ENCODE data around the gene PRPF4. TPM values are rescaled to one million over a fixed set of nuclear protein-coding genes. Genes with fewer than 3 reads are reported as not detected.
"Not testable (repeated sequence)": the region's sequence is repeated elsewhere in the genome, so short reads cannot be mapped to it uniquely, and the experiment has no call there.

The PRPF4 gene
- total RNA-seq, 2 experiments from 2014 or later = 27.4 to 39.9 TPM

GRCh38 chr9:113246928-113247327, 28.5 kb upstream of the PRPF4 start:
- H3K9me2 ChIP-seq (ENCODE audit: insufficient read depth, low read length) = no peaks in the 10 kb centered on the region
- no peaks in the 10 kb centered on the region for H3K36me3 ChIP-seq (ENCODE audit: insufficient read depth, low read length)
- BruUV-seq (replicated peaks) = no TSS peak
- H3K4me1 ChIP-seq (ENCODE audit: insufficient read depth, low read length, poor library complexity, severe bottlenecking) = peaks cover 19% of the 10 kb centered on the region
- no peak overlapping the region for H3K4me3 ChIP-seq (ENCODE audit: low read depth, low read length, poor library complexity, severe bottlenecking)
- ChIA-PET CTCF (ENCODE audit: unreplicated experiment) (no interaction called here), POLR2A (interaction anchor here (0.5 to 1.3 kb wide), 4 partner anchors 9 to 24 kb away, joined by 3 to 4 read pairs (median 4); no protein-coding TSS in a partner anchor)
- no peak overlapping the region; the same call in 1 of the 2 replicates for H3K4me2 ChIP-seq (ENCODE audit: low read length)
- DNase-seq (ENCODE audit: low spot score) = no peak
- no peak overlapping the region for H3K27ac ChIP-seq (ENCODE audit: low read depth, low read length, poor library complexity, severe bottlenecking)
- no peaks in the 10 kb centered on the region for H3K9me3 ChIP-seq (ENCODE audit: low read length)
- TF ChIP-seq, protein P1, sequence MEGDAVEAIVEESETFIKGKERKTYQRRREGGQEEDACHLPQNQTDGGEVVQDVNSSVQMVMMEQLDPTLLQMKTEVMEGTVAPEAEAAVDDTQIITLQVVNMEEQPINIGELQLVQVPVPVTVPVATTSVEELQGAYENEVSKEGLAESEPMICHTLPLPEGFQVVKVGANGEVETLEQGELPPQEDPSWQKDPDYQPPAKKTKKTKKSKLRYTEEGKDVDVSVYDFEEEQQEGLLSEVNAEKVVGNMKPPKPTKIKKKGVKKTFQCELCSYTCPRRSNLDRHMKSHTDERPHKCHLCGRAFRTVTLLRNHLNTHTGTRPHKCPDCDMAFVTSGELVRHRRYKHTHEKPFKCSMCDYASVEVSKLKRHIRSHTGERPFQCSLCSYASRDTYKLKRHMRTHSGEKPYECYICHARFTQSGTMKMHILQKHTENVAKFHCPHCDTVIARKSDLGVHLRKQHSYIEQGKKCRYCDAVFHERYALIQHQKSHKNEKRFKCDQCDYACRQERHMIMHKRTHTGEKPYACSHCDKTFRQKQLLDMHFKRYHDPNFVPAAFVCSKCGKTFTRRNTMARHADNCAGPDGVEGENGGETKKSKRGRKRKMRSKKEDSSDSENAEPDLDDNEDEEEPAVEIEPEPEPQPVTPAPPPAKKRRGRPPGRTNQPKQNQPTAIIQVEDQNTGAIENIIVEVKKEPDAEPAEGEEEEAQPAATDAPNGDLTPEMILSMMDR (conservative IDR thresholded peaks at IDR 0.05; ENCODE audit: low read length) = no peak
- TF ChIP-seq EZH2phosphoT487 (IDR thresholded peaks at IDR 0.05; ENCODE audit: borderline replicate concordance, low read depth, low read length) = no peak
- no peaks in the 10 kb centered on the region for H4K20me1 ChIP-seq (ENCODE audit: insufficient read depth, low read length)
- no peaks in the 10 kb centered on the region for H3K79me2 ChIP-seq (ENCODE audit: insufficient read depth, low read depth, low read length)
- intact Hi-C loops (cut with micrococcal nuclease; ENCODE audit: unreplicated experiment) = no loop called here
- H2AFZ ChIP-seq (ENCODE audit: low read length) = no peak overlapping the region

DNA sequence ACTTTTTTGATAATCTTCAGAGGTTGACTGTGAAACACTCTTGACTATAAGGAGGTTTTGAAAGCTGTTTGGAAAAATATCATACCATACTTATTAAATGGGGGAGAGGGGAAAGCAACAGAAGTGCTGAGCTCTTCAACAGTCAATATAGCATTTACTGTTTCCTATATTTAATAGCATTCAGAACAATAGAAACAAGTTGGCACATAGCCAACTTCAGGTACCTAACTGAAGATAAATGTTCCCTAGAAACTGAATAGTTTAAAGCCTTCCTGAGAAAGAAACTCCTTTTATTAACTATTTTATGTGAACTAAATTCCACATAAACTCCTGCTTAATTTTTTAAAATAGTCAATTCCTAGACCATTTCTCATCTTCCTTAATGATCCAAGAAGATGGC, 27.8 kb upstream of the PRPF4 start:
- no TSS peak for BruUV-seq (replicated peaks)
- POLR2A ChIA-PET = interaction anchor here (0.5 to 1.3 kb wide), 5 partner anchors 8 to 26 kb away, joined by 3 to 5 read pairs (median 4); no protein-coding TSS in a partner anchor

GRCh38 chr9:113249661-113250060, 25.8 kb upstream of the PRPF4 start:
- H3K27ac ChIP-seq (ENCODE audit: low read depth, low read length, poor library complexity, severe bottlenecking); H4K20me1 ChIP-seq (ENCODE audit: insufficient read depth, low read length); DNase-seq (ENCODE audit: low spot score); H3K9me3 ChIP-seq (ENCODE audit: low read length); H2AFZ ChIP-seq (ENCODE audit: low read length); H3K36me3 ChIP-seq (ENCODE audit: insufficient read depth, low read length); H3K4me3 ChIP-seq (ENCODE audit: low read depth, low read length, poor library complexity, severe bottlenecking); BruUV-seq (replicated peaks); CTCF ChIA-PET (ENCODE audit: unreplicated experiment); intact Hi-C loops (cut with micrococcal nuclease; ENCODE audit: unreplicated experiment); H3K4me2 ChIP-seq (ENCODE audit: low read length); H3K79me2 ChIP-seq (ENCODE audit: insufficient read depth, low read depth, low read length); H3K9me2 ChIP-seq (ENCODE audit: insufficient read depth, low read length): not testable (repeated sequence)
- POLR2A ChIA-PET = interaction anchor here (2.1 kb wide), 1 partner anchor 28 kb away, joined by 10 read pairs; the partner anchor contains the start of genes FKBP15 and SLC31A1
- H3K4me1 ChIP-seq (ENCODE audit: insufficient read depth, low read length, poor library complexity, severe bottlenecking) = peaks cover 19% of the 10 kb centered on the region

More for the DNA sequence above, 27.8 kb upstream of the PRPF4 start:
- H3K4me1 ChIP-seq (ENCODE audit: insufficient read depth, low read length, poor library complexity, severe bottlenecking) = peaks cover 19% of the 10 kb centered on the region
- H3K9me2 ChIP-seq (ENCODE audit: insufficient read depth, low read length) = no peaks in the 10 kb centered on the region
- no peak for DNase-seq (ENCODE audit: low spot score)
- no peaks in the 10 kb centered on the region for H3K79me2 ChIP-seq (ENCODE audit: insufficient read depth, low read depth, low read length)
- no peak overlapping the region for H2AFZ ChIP-seq (ENCODE audit: low read length)
- CTCF ChIA-PET (ENCODE audit: unreplicated experiment) = no interaction called here
- H3K9me3 ChIP-seq (ENCODE audit: low read length) = no peaks in the 10 kb centered on the region
- intact Hi-C loops (cut with micrococcal nuclease; ENCODE audit: unreplicated experiment) = no loop called here
- H3K4me2 ChIP-seq (ENCODE audit: low read length) = no peak overlapping the region
- H3K4me3 ChIP-seq (ENCODE audit: low read depth, low read length, poor library complexity, severe bottlenecking) = no peak overlapping the region
- TF ChIP-seq EZH2phosphoT487 (IDR thresholded peaks at IDR 0.05; ENCODE audit: borderline replicate concordance, low read depth, low read length) = no peak
- TF ChIP-seq, protein P1 (conservative IDR thresholded peaks at IDR 0.05; ENCODE audit: low read length) = no peak
- H4K20me1 ChIP-seq (ENCODE audit: insufficient read depth, low read length) = no peaks in the 10 kb centered on the region
- no peak overlapping the region for H3K27ac ChIP-seq (ENCODE audit: low read depth, low read length, poor library complexity, severe bottlenecking)
- H3K36me3 ChIP-seq (ENCODE audit: insufficient read depth, low read length) = no peaks in the 10 kb centered on the region

All from OCI-LY7 (cell line).